ENCODE results near the gene TOMM6.

Gene TOMM6

GRCh38 chr6:41780551-41781365 lies 6.7 kb upstream of the TOMM6 start, which contains the start of gene PRICKLE4:
TSS of gene PRICKLE4 (plus strand) at chr6:41780782. CDS start at chr6:41783474, 2,692 bp downstream.
- peak within 1 kb of the TSS; percentile 87 to 95 (median 92) for H3K27ac Mint-ChIP-seq
- H3K4me3 Mint-ChIP-seq, result peak within 1 kb of the TSS; percentile 87 to 93 (median 89)
- H3K4me1 Mint-ChIP-seq, result peaks cover 24% of the 10 kb centered on the region
- H3K36me3 Mint-ChIP-seq (ENCODE audit: low read depth), result peaks cover 5% of the 10 kb centered on the region
- no peaks in the 10 kb centered on the region for H3K27me3 Mint-ChIP-seq (ENCODE audit: low read depth)
- H3K9me3 Mint-ChIP-seq, result no peaks in the 10 kb centered on the region
- no peak for TF ChIP-seq CTCF (IDR thresholded peaks at IDR 0.05; ENCODE audit: unreplicated experiment in 3 of 3)

- H3K36me3 Mint-ChIP-seq (ENCODE audit: low read depth), result peaks cover 5% of the 10 kb centered on the region
- no peaks in the 10 kb centered on the region for H3K27me3 Mint-ChIP-seq (ENCODE audit: low read depth)
- no peaks in the 10 kb centered on the region for H3K9me3 Mint-ChIP-seq
- H3K27ac Mint-ChIP-seq, result peak overlapping the region; percentile 66 to 90 (median 87)
- no peak for TF ChIP-seq CTCF (IDR thresholded peaks at IDR 0.05; ENCODE audit: unreplicated experiment in 3 of 3)
- H3K4me3 Mint-ChIP-seq, result peak overlapping the region; percentile 87 to 93 (median 89)
- peaks cover 29% of the 10 kb centered on the region for H3K4me1 Mint-ChIP-seq
Measured at GRCh38 chr6:41781366-41781730, 6.1 kb upstream of the TOMM6 start.

GRCh38 chr6:41783106-41783780 lies 4.3 kb upstream of the TOMM6 start:
- peaks cover 26% of the 10 kb centered on the region for H3K4me1 Mint-ChIP-seq

GRCh38 chr6:41784581-41785171 lies 2.8 kb upstream of the TOMM6 start:
- Mint-ChIP-seq H3K9me3 (no peaks in the 10 kb centered on the region), H3K36me3 (ENCODE audit: low read depth) (peaks cover 11% of the 10 kb centered on the region), H3K27ac (peak overlapping the region in 1 of 3 experiments; percentile 17), H3K4me3 (peak overlapping the region; percentile 92 to 99 (median 93)), H3K4me1 (peaks cover 31% of the 10 kb centered on the region), H3K27me3 (ENCODE audit: low read depth) (no peaks in the 10 kb centered on the region)
- TF ChIP-seq CTCF (IDR thresholded peaks at IDR 0.05; ENCODE audit: unreplicated experiment in 3 of 3), result no peak

More at GRCh38 chr6:41783106-41783780, 4.3 kb upstream of the TOMM6 start:
- Mint-ChIP-seq H3K27ac (peak overlapping the region in 1 of 3 experiments; percentile 36), H3K9me3 (no peaks in the 10 kb centered on the region), H3K36me3 (ENCODE audit: low read depth) (peaks cover 4% of the 10 kb centered on the region), H3K27me3 (ENCODE audit: low read depth) (no peaks in the 10 kb centered on the region), H3K4me3 (peak overlapping the region; percentile 26 to 71 (median 54))
- TF ChIP-seq CTCF (IDR thresholded peaks at IDR 0.05; ENCODE audit: unreplicated experiment in 3 of 3), result no peak

- Mint-ChIP-seq H3K27me3 (ENCODE audit: low read depth) (no peaks in the 10 kb centered on the region), H3K27ac (no peak overlapping the region), H3K9me3 (no peaks in the 10 kb centered on the region), H3K4me3 (peak overlapping the region; percentile 92 to 99 (median 93)), H3K4me1 (peaks cover 32% of the 10 kb centered on the region), H3K36me3 (ENCODE audit: low read depth) (peaks cover 17% of the 10 kb centered on the region)
- no peak for TF ChIP-seq CTCF (IDR thresholded peaks at IDR 0.05; ENCODE audit: unreplicated experiment in 3 of 3)
Measured at GRCh38 chr6:41785254-41785653, 2.2 kb upstream of the TOMM6 start.

Measured in nephron (organoid).